Right ventricle myocardium inferior (tissue), 1 donor: Measurements from ENCODE around the gene RPH3AL. TPM values are rescaled to one million over a fixed set of nuclear protein-coding genes. Genes with fewer than 3 reads are reported as not detected.
A peak's percentile ranks its signal among the peaks of the same experiment; 100 is the strongest.

ENCODE experiments used
- ATAC-seq: fragments of 200-7000 bp; cut with Tn5 transposase; one replicate; pipeline ENCODE4 v1.9.1; 2020; ENCODE audit warnings: mild to moderate bottlenecking, moderate library complexity
- DNase-seq: peaks from one replicate; pipeline ENCODE4 v3.0.0; 2021; ENCODE audit errors: missing footprints
- intact Hi-C: fragments of 100-400 bp; cut with DNase I; formaldehyde crosslinking; loops from one replicate; pipeline ENCODE4 v1.11.0; 2022
- total RNA-seq: library from RNA; stranded (reverse); fragmentation: NEBNext Ultra II Directional; extraction: Animal tissue kit (Norgen Biotek cat#: 25700); gene quantifications from one replicate; pipeline ENCODE4 v1.2.1, GENCODE V29; 2021
- donor health status: DM: no; HTN: yes; CAD: no; lungs with severe emphysema.

RPH3AL gene
- total RNA-seq, 1 donor from 2014 or later: 3.6 TPM

- DNase-seq: no peak
- no peak for ATAC-seq
- intact Hi-C loops: no loop called here
Observed at GRCh38 chr17:340074-340473, 12.5 kb downstream of the RPH3AL start.

- no peak for ATAC-seq
- intact Hi-C loops: no loop called here
- DNase-seq: no peak
Observed at GRCh38 chr17:339193-340061, 13.2 kb downstream of the RPH3AL start.

- ATAC-seq (peak; percentile 31), DNase-seq (no peak)
- intact Hi-C loops: no loop called here
Observed at GRCh38 chr17:338442-339192, 14.0 kb downstream of the RPH3AL start.

GRCh38 chr17:337866-338265 is 14.7 kb downstream of the RPH3AL start:
- intact Hi-C loops: no loop called here
- ATAC-seq (no peak), DNase-seq (no peak)

DNA sequence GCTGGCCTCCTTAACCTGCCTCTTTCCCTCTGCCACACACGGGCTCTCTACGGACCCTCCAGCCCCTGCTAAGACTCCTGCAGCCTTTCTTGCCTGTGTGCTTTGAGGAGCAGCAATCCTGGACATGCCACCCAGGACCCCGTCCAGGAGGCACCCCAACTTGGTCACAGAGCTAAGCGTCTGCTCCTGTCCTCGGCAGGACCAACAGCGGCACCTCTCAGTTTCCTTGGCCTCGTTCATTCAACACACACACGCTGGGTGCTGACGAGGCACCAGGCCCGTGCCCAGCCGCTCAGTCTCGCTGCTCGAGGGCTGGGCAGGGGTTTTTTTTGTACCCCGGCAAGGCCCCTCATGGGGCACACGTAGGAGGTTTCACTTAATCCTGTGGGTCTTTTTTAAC is 15.2 kb downstream of the RPH3AL start:
- DNase-seq (no peak), ATAC-seq (no peak)
- intact Hi-C loops: no loop called here

DNA sequence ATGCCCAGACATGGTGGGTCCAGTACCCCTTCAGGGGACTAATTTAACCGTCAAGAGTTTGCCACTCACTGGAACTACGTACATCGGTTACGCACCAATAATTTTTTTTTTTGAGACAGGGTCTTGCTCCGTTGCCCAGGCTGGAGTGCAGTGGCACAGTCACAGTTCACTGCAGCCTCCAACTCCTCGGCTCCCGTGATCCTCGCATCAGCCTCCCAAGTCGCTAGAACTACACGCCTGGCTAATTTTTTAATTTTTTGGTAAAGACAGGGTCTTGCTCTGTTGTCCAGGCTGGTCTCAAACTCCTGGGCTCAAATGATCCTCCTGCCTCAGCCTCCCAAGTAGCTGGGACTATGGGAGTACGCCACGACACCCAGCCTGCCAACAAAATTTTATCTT is 15.6 kb downstream of the RPH3AL start:
- intact Hi-C loops: no loop called here
- ATAC-seq (no peak), DNase-seq (no peak)

- intact Hi-C loops: no loop called here
Observed at GRCh38 chr17:336110-337021, 16.2 kb downstream of the RPH3AL start.

GRCh38 chr17:335691-336090 is 16.9 kb downstream of the RPH3AL start:
- intact Hi-C loops: no loop called here
- ATAC-seq (no peak), DNase-seq (no peak)

More at GRCh38 chr17:336110-337021, 16.2 kb downstream of the RPH3AL start:
- DNase-seq (no peak), ATAC-seq (no peak)

DNA sequence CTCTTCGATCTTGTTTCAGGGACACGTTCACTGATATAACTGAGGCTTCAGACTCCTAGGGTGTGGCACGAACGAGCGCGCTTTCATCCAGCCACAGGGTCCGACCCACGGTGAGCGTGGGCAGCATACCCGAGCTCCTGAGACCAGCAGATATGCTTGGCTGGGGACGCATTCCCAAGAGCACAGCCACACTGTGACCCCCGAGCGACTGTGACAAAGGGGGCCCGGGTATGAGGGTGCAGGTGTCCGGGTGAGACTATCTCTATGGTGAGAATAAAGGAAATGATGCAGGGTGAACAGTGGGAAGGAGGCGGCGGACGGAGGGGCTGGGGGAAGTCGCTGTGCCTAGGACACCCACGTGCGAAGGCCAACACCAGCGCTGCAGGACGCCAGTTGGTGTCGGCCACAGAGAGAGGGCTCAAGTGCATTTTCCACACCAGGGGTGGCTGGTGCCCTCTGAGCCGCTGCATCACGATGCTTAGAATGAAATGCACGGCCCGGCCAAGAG is 17.6 kb downstream of the RPH3AL start:
- DNase-seq: no peak
- intact Hi-C loops: no loop called here

GRCh38 chr17:333626-334396 is 18.8 kb downstream of the RPH3AL start:
- peak; percentile 89 for DNase-seq
- intact Hi-C loops: loop anchor here (2.0 kb wide), 2 partner anchors 15 to 51 kb away; no protein-coding TSS in a partner anchor
- ATAC-seq: peak; percentile 87

More for the DNA sequence above, 17.6 kb downstream of the RPH3AL start:
- ATAC-seq: no peak

- no peak for DNase-seq
- ATAC-seq: peak; percentile 35
- intact Hi-C loops: loop anchor here (2.0 kb wide), 2 partner anchors 16 to 52 kb away; no protein-coding TSS in a partner anchor
Observed at GRCh38 chr17:332558-333322, 19.9 kb downstream of the RPH3AL start.

- no peak for DNase-seq
- intact Hi-C loops: loop anchor here (2.0 kb wide), 2 partner anchors 17 to 53 kb away; no protein-coding TSS in a partner anchor
- ATAC-seq: peak; percentile 1
Observed at GRCh38 chr17:332023-332422, 20.6 kb downstream of the RPH3AL start.

GRCh38 chr17:330993-331701 is 21.5 kb downstream of the RPH3AL start:
- peak; percentile 87 for DNase-seq
- ATAC-seq: peak; percentile 82
- intact Hi-C loops: no loop called here

DNA sequence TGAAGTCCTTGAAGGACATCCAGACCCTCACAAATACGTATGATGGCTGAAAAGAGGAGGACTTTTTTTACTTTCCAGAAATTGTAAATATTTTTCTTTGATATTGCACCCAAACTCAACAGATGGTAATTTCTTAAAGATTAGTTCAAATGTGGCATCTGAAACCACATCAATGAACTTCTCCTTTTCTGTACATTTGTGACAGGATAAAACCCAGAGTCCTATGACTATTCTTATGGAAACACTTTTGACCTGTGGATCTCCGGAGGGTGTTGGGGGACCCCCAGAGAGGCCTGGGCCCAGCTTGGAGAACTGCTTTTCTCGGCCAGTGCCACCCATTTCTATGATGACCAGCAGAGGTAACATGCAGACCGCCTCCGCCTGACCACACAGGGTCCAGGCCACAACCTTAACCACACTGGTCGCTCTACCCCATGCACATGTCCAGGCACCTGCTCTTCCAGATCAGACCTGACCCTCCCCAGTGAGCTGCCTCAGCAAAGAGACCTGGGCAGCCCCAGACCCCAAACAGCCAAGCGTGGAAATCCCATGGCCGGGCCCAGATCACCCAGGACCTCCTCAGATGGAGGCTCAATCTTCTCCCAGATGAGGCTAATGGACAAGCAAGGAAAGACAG is 22.7 kb downstream of the RPH3AL start:
- ATAC-seq: no peak
- intact Hi-C loops: no loop called here
- DNase-seq: no peak

DNA sequence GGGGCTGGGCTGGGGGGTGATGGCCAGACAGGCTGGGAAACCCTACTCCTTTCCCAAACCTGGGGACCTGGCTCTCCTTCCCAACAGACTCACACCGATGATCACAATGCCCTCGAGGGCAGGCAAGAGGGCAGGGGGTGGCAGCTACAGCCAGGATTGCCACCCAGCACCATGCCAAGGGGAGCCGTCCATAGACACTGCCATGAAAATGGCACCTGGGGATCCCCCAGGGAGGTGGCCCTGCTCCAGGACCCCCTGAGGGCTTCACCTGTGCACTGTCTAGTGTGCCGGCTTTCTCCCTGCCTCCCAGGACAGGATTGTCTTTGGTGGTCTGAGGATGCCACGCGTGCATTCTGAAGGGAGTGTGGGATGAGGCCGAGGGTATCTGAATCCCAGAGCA is 24.6 kb downstream of the RPH3AL start:
- intact Hi-C loops: no loop called here
- ATAC-seq: no peak

GRCh38 chr17:327296-327695 is 25.3 kb downstream of the RPH3AL start:
- ATAC-seq: no peak
- intact Hi-C loops: no loop called here
- no peak for DNase-seq

More for the DNA sequence above, 24.6 kb downstream of the RPH3AL start:
- no peak for DNase-seq
